RPMI7951 (cell line): ENCODE data around the gene CST1. TPM values are rescaled to one million over a fixed set of nuclear protein-coding genes. Genes with fewer than 3 reads are reported as not detected.

Source experiments
- DNase-seq: peaks from one replicate; pipeline ENCODE4 v3.0.0-alpha.2; 2012; ENCODE audit warnings: low read depth
- total RNA-seq: library from RNA; depleted of rRNA; stranded (reverse); fragments of >200 nt; shearing (Covaris generic); gene quantifications from 2 replicates; pipeline ENCODE4 v1.2.3, GENCODE V29; 2014; rRNA removed

Gene CST1
- total RNA-seq, 1 experiment from 2014 or later = 0.84 TPM

- no peak for DNase-seq
These were observed 44.8 kb downstream of the CST1 start for GRCh38 chr20:23705895-23706294.

- no peak for DNase-seq
These were observed 48.7 kb downstream of the CST1 start for GRCh38 chr20:23702021-23702420.

- no peak for DNase-seq
These were observed 49.8 kb downstream of the CST1 start for GRCh38 chr20:23700931-23701330.

- DNase-seq = no peak
These were observed 52.8 kb downstream of the CST1 start for GRCh38 chr20:23697947-23698346.

Other genes with a start within 250 kb of the CST1 start
- not detected in 2 replicates for gene CST9L, start 182.5 kb downstream of the CST1 start, total RNA-seq
- not detected in 2 replicates for gene CST9, start 145.0 kb downstream of the CST1 start, total RNA-seq
- 515 and 755 TPM in 2 replicates for gene CST3, start 113.0 kb downstream of the CST1 start, total RNA-seq
- not detected in 2 replicates for gene CST4, start 61.9 kb downstream of the CST1 start, total RNA-seq
- gene CST2, start 75.8 kb upstream of the CST1 start, total RNA-seq = 0.84 TPM in 1 of 2 replicates, not detected in the other
- not detected in 2 replicates for gene CST5, start 128.8 kb upstream of the CST1 start, total RNA-seq
- not detected in 2 replicates for gene GGTLC1, start 237.8 kb upstream of the CST1 start, total RNA-seq